Adrenal gland (tissue), 5 donors: Measurements from ENCODE around the gene DHX58.

Experiments
- CTCF ChIP-seq, 6 experiments: fragments of 450-650 bp in 4 of 6; fragments of 200-600 bp in 2 of 6; sonication (generic) in 1 of 6; IDR thresholded peaks; 1 replicate in 5 of 6; 2 replicates in 1 of 6; pipeline versions ENCODE4 v1.5.1 to v1.8.0; 2016 to 2021; ENCODE audit warnings: antibody characterized with exemption in 6 of 6, mild to moderate bottlenecking in 2 of 6, moderate library complexity in 1 of 6
- POLR2A ChIP-seq, 2 donors: fragments of 450-650 bp; IDR thresholded peaks; one replicate each; pipeline ENCODE4 v1.6.1; 2017; ENCODE audit warnings: antibody characterized with exemption in 2 of 2, mild to moderate bottlenecking in 2 of 2, moderate library complexity in 1 of 2
- donor health status: DM: no; HTN: no; CAD: no.

- TF ChIP-seq CTCF (IDR thresholded peaks at IDR 0.05) (no peak), POLR2A (IDR thresholded peaks at IDR 0.05) (no peak)
These were observed 13.1 kb upstream of the DHX58 start for GRCh38 chr17:42125565-42125964.
